ENCODE results near the gene ERBB4. TPM values are rescaled to one million over a fixed set of nuclear protein-coding genes. Genes with fewer than 3 reads are reported as not detected.

The ERBB4 gene
- total RNA-seq, 2 experiments from 2014 or later = not detected

DNA sequence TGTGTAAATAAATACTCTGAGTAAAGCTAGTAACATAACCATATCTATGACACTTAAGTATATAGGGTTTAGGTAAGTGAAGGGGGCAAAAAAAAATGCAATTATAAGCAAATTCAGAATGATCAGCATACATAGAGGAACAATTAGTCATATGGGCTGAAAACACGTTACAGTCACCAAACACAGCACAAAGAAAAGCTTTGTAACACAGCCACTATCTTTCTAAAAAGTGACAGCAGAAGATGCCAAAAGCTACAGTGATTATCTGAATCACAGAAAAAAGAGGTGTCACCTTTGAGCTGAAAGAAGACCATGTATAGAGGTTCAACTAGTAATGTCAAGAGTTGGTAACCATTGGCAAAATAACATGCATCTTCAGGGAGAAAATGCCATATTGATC is 115.5 kb downstream of the ERBB4 start:
- H3K27me3 ChIP-seq (ENCODE audit: control insufficient read depth in 1 of 2, insufficient read depth in 2 of 2, low read length in 2 of 2) = no peaks in the 10 kb centered on the region
- H3K9me3 ChIP-seq (ENCODE audit: control insufficient read depth in 1 of 2, insufficient read depth in 1 of 2, low read length in 2 of 2) = no peaks in the 10 kb centered on the region
- TF ChIP-seq, protein P1, sequence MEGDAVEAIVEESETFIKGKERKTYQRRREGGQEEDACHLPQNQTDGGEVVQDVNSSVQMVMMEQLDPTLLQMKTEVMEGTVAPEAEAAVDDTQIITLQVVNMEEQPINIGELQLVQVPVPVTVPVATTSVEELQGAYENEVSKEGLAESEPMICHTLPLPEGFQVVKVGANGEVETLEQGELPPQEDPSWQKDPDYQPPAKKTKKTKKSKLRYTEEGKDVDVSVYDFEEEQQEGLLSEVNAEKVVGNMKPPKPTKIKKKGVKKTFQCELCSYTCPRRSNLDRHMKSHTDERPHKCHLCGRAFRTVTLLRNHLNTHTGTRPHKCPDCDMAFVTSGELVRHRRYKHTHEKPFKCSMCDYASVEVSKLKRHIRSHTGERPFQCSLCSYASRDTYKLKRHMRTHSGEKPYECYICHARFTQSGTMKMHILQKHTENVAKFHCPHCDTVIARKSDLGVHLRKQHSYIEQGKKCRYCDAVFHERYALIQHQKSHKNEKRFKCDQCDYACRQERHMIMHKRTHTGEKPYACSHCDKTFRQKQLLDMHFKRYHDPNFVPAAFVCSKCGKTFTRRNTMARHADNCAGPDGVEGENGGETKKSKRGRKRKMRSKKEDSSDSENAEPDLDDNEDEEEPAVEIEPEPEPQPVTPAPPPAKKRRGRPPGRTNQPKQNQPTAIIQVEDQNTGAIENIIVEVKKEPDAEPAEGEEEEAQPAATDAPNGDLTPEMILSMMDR (IDR thresholded peaks at IDR 0.05) = no peak
- Mint-ChIP-seq H3K27ac (no peak overlapping the region), H3K36me3 (ENCODE audit: low read depth) (no peaks in the 10 kb centered on the region), H3K27me3 (no peaks in the 10 kb centered on the region), H3K9me3 (peaks cover 4% of the 10 kb centered on the region), H3K4me3 (no peak overlapping the region), H3K4me1 (ENCODE audit: low read depth) (no peaks in the 10 kb centered on the region)
- H3K4me1 ChIP-seq (ENCODE audit: insufficient read depth, low read length) = no peaks in the 10 kb centered on the region
- DNase-seq (no peak), ATAC-seq (ENCODE audit: poor library complexity) (no peak)
- no peak overlapping the region for H3K4me3 ChIP-seq (ENCODE audit: low read length)
- H3K27ac ChIP-seq (ENCODE audit: low read depth in 1 of 2, low read length in 2 of 2) = no peak overlapping the region
- POLR2A ChIA-PET = no interaction called here
- intact Hi-C loops (cut with DNase I, micrococcal nuclease) = no loop called here
- CTCF ChIA-PET = no interaction called here
- H3K36me3 ChIP-seq (ENCODE audit: insufficient read depth, low read length) = no peaks in the 10 kb centered on the region

DNA sequence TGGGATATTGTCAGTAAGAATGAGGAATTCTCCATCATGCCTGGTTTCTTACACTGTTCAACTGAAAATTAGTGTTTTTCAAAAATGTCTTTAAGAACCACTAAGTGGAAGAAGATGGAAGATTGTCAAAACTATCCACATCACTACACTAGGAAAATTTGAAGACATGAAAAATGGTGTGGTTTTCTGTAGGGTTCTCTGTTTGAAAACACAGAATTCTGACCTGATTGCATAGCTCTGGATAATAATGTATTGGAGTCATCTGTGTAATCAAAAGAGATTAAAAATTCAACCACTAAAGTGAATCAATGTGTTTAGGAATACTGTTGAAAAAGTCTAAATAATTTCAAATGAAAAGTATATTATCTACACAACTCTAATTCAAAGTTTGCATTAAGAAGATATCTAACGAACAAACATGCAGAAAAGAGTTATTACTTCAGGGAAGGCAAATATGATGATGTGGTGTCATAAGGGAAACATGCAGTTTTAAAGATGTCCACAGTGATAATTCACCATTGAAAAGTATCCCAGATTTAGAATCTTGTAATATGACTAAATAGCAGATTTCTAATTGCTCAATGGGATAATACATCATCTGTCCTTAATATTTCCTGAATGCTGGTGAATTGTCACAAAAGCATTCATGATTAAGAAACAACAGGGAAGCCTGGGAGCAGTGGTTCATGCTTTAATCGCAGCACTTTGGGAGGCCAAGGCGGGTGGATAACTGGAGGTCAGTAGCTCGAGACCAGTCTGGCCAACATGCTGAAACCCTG is 116.9 kb downstream of the ERBB4 start:
- no peaks in the 10 kb centered on the region for H3K36me3 Mint-ChIP-seq (ENCODE audit: low read depth)
- DNase-seq (no peak), ATAC-seq (ENCODE audit: poor library complexity) (no peak)
- H3K9me3 ChIP-seq (ENCODE audit: control insufficient read depth in 1 of 2, insufficient read depth in 1 of 2, low read length in 2 of 2) = no peaks in the 10 kb centered on the region
- CTCF ChIA-PET = no interaction called here
- no peak overlapping the region for H3K4me3 ChIP-seq (ENCODE audit: low read length)
- no peaks in the 10 kb centered on the region for H3K36me3 ChIP-seq (ENCODE audit: insufficient read depth, low read length)
- H3K9me3 Mint-ChIP-seq = peaks cover 4% of the 10 kb centered on the region
- POLR2A ChIA-PET = no interaction called here
- no peaks in the 10 kb centered on the region for H3K27me3 Mint-ChIP-seq
- intact Hi-C loops (cut with DNase I, micrococcal nuclease) = no loop called here
- no peak overlapping the region for H3K27ac ChIP-seq (ENCODE audit: low read depth in 1 of 2, low read length in 2 of 2)
- no peaks in the 10 kb centered on the region for H3K27me3 ChIP-seq (ENCODE audit: control insufficient read depth in 1 of 2, insufficient read depth in 2 of 2, low read length in 2 of 2)
- no peaks in the 10 kb centered on the region for H3K4me1 ChIP-seq (ENCODE audit: insufficient read depth, low read length)
- no peak overlapping the region for H3K4me3 Mint-ChIP-seq
- no peaks in the 10 kb centered on the region for H3K4me1 Mint-ChIP-seq (ENCODE audit: low read depth)
- TF ChIP-seq, protein P1 (IDR thresholded peaks at IDR 0.05) = no peak
- H3K27ac Mint-ChIP-seq = no peak overlapping the region

DNA sequence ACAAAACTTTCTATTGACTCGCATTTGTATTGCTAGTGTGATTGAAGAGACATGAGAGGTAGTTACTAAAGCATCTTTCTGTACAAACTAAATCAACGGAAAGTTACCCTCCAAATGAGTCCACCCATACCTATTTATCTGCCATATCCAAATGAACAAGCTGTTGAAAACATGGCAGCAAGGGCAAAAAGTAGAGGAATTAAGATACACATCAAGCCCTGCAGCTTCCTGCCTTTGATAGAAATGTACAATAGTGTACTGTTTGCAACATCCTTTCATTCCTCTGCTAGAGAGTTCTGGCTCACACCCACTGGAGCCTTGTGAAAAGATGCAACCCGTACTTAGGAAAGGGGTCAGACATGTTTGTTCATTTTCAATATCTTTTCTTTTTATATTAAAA is 122.5 kb downstream of the ERBB4 start:
- POLR2A ChIA-PET = no interaction called here

More for the DNA sequence above, 122.5 kb downstream of the ERBB4 start:
- Mint-ChIP-seq H3K27ac (no peak overlapping the region), H3K4me1 (ENCODE audit: low read depth) (no peaks in the 10 kb centered on the region), H3K9me3 (no peaks in the 10 kb centered on the region), H3K27me3 (no peaks in the 10 kb centered on the region), H3K4me3 (no peak overlapping the region), H3K36me3 (ENCODE audit: low read depth) (no peaks in the 10 kb centered on the region)
- Histone ChIP-seq H3K27ac (ENCODE audit: low read depth in 1 of 2, low read length in 2 of 2) (no peak overlapping the region), H3K27me3 (ENCODE audit: control insufficient read depth in 1 of 2, insufficient read depth in 2 of 2, low read length in 2 of 2) (no peaks in the 10 kb centered on the region), H3K9me3 (ENCODE audit: control insufficient read depth in 1 of 2, insufficient read depth in 1 of 2, low read length in 2 of 2) (peaks cover 0 to 4% of the 10 kb centered on the region in 2 experiments), H3K4me3 (ENCODE audit: low read length) (no peak overlapping the region), H3K4me1 (ENCODE audit: insufficient read depth, low read length) (no peaks in the 10 kb centered on the region), H3K36me3 (ENCODE audit: insufficient read depth, low read length) (no peaks in the 10 kb centered on the region)
- TF ChIP-seq, protein P1 (IDR thresholded peaks at IDR 0.05) = no peak
- DNase-seq = no peak
- ATAC-seq (ENCODE audit: poor library complexity) = no peak
- CTCF ChIA-PET = no interaction called here
- intact Hi-C loops (cut with DNase I, micrococcal nuclease) = no loop called here

All from CD4-positive, alpha-beta T cell (primary cell).